Measurements from ENCODE around the gene SLC22A5. TPM values are rescaled to one million over a fixed set of nuclear protein-coding genes. Genes with fewer than 3 reads are reported as not detected.

The SLC22A5 gene
- total and polyA plus RNA-seq, 7 donors = 26.6 to 145 (median 60.6) TPM

DNA sequence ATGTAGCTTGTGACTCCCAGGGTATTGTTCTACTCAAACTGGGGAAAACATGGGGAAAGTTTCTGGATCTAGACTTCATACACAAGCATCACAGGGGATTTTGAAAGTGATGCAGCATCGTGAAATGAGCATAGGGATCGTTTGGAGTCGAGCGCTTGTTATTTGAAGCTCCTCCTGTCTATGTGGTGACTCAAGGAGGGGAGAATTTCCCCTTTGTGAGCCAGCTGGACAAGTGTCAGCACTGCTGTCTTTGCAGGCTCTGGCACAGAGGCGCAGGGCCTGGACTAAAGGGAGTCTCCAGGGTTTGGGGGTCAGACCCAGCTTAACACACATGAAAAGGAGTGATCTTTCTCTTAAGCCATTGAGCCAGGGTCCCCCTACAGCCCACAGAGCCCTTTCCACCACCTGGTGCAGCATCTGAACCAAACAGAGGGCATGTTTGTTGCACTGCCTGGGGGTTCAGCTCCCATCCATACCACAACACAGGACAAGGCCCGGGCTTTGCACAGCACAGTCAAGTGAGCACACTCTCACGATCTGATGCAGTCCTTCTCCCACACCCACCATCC, 70.1 kb downstream of the SLC22A5 start:
- no peak overlapping the region for H3K4me3 ChIP-seq
- no peaks in the 10 kb centered on the region for H3K36me3 ChIP-seq (ENCODE audit: insufficient read depth in 1 of 2, low read depth in 1 of 2)
- H3K27ac ChIP-seq = peak overlapping the region; percentile 76
- peaks cover 46% of the 10 kb centered on the region for H3K4me1 ChIP-seq
- no peaks in the 10 kb centered on the region for H3K27me3 ChIP-seq (ENCODE audit: insufficient read depth in 3 of 3, low read length in 2 of 3)
- ATAC-seq (peak; percentile 93 to 98 (median 95)), DNase-seq (peak; percentile 83 to 91)
- intact Hi-C loops (cut with DNase I) = loop anchor here in 1 of 2 donors (5.0 kb wide), 1 partner anchor 222 kb away; no protein-coding TSS in a partner anchor
- no peaks in the 10 kb centered on the region for H3K9me3 ChIP-seq
- TF ChIP-seq CTCF (IDR thresholded peaks at IDR 0.05) = no peak
- WGBS, 3 donors = 9 to 12% (median 10%) methylated on average over 7 of the region's 7 CpGs

GRCh38 chr5:132444061-132444460, 74.6 kb downstream of the SLC22A5 start:
- Histone ChIP-seq H3K4me3 (no peak overlapping the region), H3K27ac (no peak overlapping the region), H3K36me3 (ENCODE audit: insufficient read depth in 1 of 2, low read depth in 1 of 2) (no peaks in the 10 kb centered on the region), H3K9me3 (no peaks in the 10 kb centered on the region), H3K4me1 (peaks cover 41% of the 10 kb centered on the region), H3K27me3 (ENCODE audit: insufficient read depth in 3 of 3, low read length in 2 of 3) (no peaks in the 10 kb centered on the region)
- WGBS, 3 donors = 58 to 71% (median 71%) methylated on average over 7 of the region's 7 CpGs
- no peak for TF ChIP-seq CTCF (IDR thresholded peaks at IDR 0.05)
- intact Hi-C loops (cut with DNase I) = no loop called here
- ATAC-seq (no peak), DNase-seq (no peak)

Other genes with a start within 250 kb of the SLC22A5 start
- 10 to 100 TPM; 12.5 to 21.6 (median 16.6) TPM for gene P4HA2, start 141.9 kb upstream of the SLC22A5 start, total RNA-seq
- gene P4HA2, start 141.9 kb upstream of the SLC22A5 start, polyA plus RNA-seq = 10 to 100 TPM; 10.2 to 13.7 (median 13.0) TPM
- 1 to 10 TPM; 3.2 to 6.6 (median 5.6) TPM for gene PDLIM4, start 112.0 kb upstream of the SLC22A5 start, total RNA-seq
- gene PDLIM4, start 112.0 kb upstream of the SLC22A5 start, polyA plus RNA-seq = 1 to 10 TPM; 1.8 to 6.4 (median 3.0) TPM
- gene SLC22A4, start 75.3 kb upstream of the SLC22A5 start, total RNA-seq = 10 to 100 TPM in 1 of 4 donors, 1 to 10 TPM in 3; 1.9 to 14.0 (median 2.7) TPM
- 10 to 100 TPM in 1 of 3 donors, 1 to 10 TPM in 2; 1.1 to 17.5 (median 5.6) TPM for gene SLC22A4, start 75.3 kb upstream of the SLC22A5 start, polyA plus RNA-seq
- gene IRF1, start 121.1 kb downstream of the SLC22A5 start, total RNA-seq = 10 to 100 TPM in 3 of 4 donors, 1 to 10 TPM in 1; 5.5 to 18.8 (median 13.7) TPM
- gene IRF1, start 121.1 kb downstream of the SLC22A5 start, polyA plus RNA-seq = 10 to 100 TPM in 1 of 3 donors, 1 to 10 TPM in 2; 4.7 to 11.8 (median 4.9) TPM
- not detected for gene IL5, start 173.8 kb downstream of the SLC22A5 start, total RNA-seq
- not detected for gene IL5, start 173.8 kb downstream of the SLC22A5 start, polyA plus RNA-seq
- gene RAD50, start 187.3 kb downstream of the SLC22A5 start, total RNA-seq = 10 to 100 TPM; 28.5 to 35.9 (median 30.1) TPM
- gene RAD50, start 187.3 kb downstream of the SLC22A5 start, polyA plus RNA-seq = 10 to 100 TPM in 1 of 3 donors, 1 to 10 TPM in 2; 6.8 to 22.1 (median 9.9) TPM

Measured in psoas muscle (tissue), 8 donors.